Measurements from ENCODE around the gene REPS2. TPM values are rescaled to one million over a fixed set of nuclear protein-coding genes. Genes with fewer than 3 reads are reported as not detected.
A peak's percentile ranks its signal among the peaks of the same experiment; 100 is the strongest.
"Not testable (repeated sequence)": the region's sequence is repeated elsewhere in the genome, so short reads cannot be mapped to it uniquely, and the experiment has no call there.

Gene REPS2
- total RNA-seq, 1 donor from 2014 or later: 2.1 TPM

- DNase-seq (ENCODE audit: low read depth): no peak
Observed at GRCh38 chrX:16963216-16963615, 16.8 kb downstream of the REPS2 start.

- DNase-seq (ENCODE audit: low read depth): not testable (repeated sequence)
Observed at GRCh38 chrX:16964976-16965375, 18.5 kb downstream of the REPS2 start.

- DNase-seq (ENCODE audit: low read depth): no peak
Observed at GRCh38 chrX:16966752-16967448, 20.4 kb downstream of the REPS2 start.

- not testable (repeated sequence) for DNase-seq (ENCODE audit: low read depth)
Observed at GRCh38 chrX:16968753-16969152, 22.3 kb downstream of the REPS2 start.

GRCh38 chrX:16970977-16971376, 24.5 kb downstream of the REPS2 start:
- DNase-seq (ENCODE audit: low read depth): peak; percentile 18

GRCh38 chrX:16971694-16972093, 25.2 kb downstream of the REPS2 start:
- DNase-seq (ENCODE audit: low read depth): no peak

- no peak for DNase-seq (ENCODE audit: low read depth)
Observed at GRCh38 chrX:16975233-16975632, 28.8 kb downstream of the REPS2 start.

- DNase-seq (ENCODE audit: low read depth): peak; percentile 25
Observed at GRCh38 chrX:16977771-16978170, 31.3 kb downstream of the REPS2 start.

- DNase-seq (ENCODE audit: low read depth): no peak
Observed at GRCh38 chrX:16978193-16978984, 31.9 kb downstream of the REPS2 start.

- DNase-seq (ENCODE audit: low read depth): no peak
Observed at GRCh38 chrX:16979226-16979625, 32.8 kb downstream of the REPS2 start.

GRCh38 chrX:16981209-16981608, 34.8 kb downstream of the REPS2 start:
- no peak for DNase-seq (ENCODE audit: low read depth)

- DNase-seq (ENCODE audit: low read depth): no peak
Observed at GRCh38 chrX:16981980-16982379, 35.5 kb downstream of the REPS2 start.

- DNase-seq (ENCODE audit: low read depth): no peak
Observed at GRCh38 chrX:16983051-16983450, 36.6 kb downstream of the REPS2 start.

- no peak for DNase-seq (ENCODE audit: low read depth)
Observed at GRCh38 chrX:16985286-16985685, 38.8 kb downstream of the REPS2 start.

GRCh38 chrX:16986169-16986568, 39.7 kb downstream of the REPS2 start:
- no peak for DNase-seq (ENCODE audit: low read depth)

GRCh38 chrX:16989750-16990149, 43.3 kb downstream of the REPS2 start:
- no peak for DNase-seq (ENCODE audit: low read depth)

- DNase-seq (ENCODE audit: low read depth): no peak
Observed at GRCh38 chrX:16990839-16991238, 44.4 kb downstream of the REPS2 start.

GRCh38 chrX:16992445-16992844, 46.0 kb downstream of the REPS2 start:
- DNase-seq (ENCODE audit: low read depth): no peak

GRCh38 chrX:16992951-16993350, 46.5 kb downstream of the REPS2 start:
- no peak for DNase-seq (ENCODE audit: low read depth)

GRCh38 chrX:16993791-16994318, 47.4 kb downstream of the REPS2 start:
- no peak for DNase-seq (ENCODE audit: low read depth)

- DNase-seq (ENCODE audit: low read depth): no peak
Observed at GRCh38 chrX:16994736-16995135, 48.3 kb downstream of the REPS2 start.

GRCh38 chrX:16997313-16997712, 50.9 kb downstream of the REPS2 start:
- no peak for DNase-seq (ENCODE audit: low read depth)

Measured in myocyte (in vitro differentiated cells).